HG03439 (cell line): ENCODE results near the gene AREL1.

Experiments
- ATAC-seq: cut with Tn5 transposase; IDR thresholded peaks from one replicate; pipeline ENCODE4 v1.9.1; 2021; ENCODE audit warnings: mild to moderate bottlenecking, moderate library complexity; ENCODE audit not compliant: unreplicated experiment

Gene AREL1

DNA sequence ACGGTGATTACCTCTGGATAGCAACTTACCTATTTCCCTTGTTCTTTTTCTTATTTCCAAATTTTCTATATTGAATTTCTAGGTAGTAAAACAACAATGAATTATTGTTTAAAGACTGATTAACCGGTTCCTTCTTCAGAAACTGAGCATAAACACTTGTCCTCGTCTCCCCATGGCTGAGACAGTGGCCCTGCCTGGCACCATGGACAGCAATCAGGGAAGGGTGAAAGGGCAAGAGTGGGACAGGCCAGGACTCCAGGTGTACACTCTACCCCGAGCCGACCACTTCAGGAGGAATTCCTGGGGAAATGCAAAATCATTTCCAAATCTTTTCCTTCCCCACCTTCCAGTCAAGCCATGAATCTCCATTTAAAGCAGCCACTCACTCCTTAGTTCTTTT, 52.0 kb downstream of the AREL1 start:
- ATAC-seq, result no peak

DNA sequence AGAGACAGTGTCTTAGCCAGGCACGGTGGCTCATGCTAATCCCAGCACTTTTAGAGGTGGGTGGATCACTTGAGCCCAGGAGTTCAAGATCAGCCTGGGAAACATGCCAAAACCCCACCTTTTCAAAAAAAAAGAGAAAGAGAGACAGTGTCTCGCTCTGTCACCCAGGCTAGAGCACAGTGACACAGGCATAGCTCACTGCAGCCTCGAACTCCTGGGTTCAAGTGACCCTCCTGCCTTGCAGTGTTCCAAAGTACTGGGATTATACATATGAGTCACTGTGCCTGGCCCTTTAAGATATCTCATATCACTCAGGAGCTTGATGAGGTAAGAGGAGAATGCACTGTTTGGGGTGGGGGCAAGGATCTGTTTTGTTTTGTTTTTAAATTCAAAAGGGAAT, 52.7 kb downstream of the AREL1 start:
- no peak for ATAC-seq

DNA sequence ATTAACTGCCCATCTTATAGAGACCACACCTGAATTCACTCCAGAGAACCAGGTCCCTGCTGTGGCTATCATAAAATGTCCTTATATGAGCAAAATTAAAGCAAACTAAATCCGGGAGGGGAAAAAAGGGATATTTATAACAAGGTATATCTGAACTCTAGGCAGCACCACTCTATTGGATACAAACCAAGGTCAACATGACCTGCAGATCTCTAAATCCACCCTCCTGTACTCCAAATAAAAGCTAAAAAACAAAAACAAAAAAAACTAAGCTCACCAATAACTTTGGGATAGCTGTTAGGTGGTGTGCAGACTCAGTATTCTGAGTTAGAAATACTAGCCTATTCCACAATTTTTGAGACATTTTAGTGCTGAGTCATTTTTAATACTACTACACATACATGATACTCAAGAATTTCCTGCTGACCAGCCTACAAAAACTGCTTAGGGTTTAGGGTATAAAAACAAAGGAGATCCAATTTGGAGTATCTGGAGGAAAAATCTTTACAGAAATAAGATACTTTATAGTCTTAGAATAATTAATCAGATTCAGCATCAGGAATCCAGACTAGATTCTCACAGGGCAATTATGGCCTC, 54.2 kb downstream of the AREL1 start:
- no peak for ATAC-seq

DNA sequence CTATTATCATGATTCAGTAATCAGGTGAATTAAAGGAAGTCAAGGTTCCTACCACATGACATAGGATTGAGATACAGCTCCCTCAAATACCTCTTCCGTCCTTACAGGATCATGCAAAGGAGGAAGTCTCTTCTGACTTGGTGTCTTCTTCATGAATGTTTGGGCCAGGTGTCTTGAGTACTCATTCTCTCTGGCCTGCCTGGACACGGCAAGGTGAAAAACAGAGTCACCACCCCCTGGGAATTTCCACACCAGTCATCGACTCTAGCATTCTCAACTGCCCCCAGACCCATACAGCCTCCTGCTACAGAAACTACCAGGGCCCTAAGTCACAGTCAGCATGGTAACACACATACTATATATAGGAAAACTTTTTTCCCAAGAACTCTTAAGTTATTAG, 55.9 kb downstream of the AREL1 start:
- no peak for ATAC-seq

DNA sequence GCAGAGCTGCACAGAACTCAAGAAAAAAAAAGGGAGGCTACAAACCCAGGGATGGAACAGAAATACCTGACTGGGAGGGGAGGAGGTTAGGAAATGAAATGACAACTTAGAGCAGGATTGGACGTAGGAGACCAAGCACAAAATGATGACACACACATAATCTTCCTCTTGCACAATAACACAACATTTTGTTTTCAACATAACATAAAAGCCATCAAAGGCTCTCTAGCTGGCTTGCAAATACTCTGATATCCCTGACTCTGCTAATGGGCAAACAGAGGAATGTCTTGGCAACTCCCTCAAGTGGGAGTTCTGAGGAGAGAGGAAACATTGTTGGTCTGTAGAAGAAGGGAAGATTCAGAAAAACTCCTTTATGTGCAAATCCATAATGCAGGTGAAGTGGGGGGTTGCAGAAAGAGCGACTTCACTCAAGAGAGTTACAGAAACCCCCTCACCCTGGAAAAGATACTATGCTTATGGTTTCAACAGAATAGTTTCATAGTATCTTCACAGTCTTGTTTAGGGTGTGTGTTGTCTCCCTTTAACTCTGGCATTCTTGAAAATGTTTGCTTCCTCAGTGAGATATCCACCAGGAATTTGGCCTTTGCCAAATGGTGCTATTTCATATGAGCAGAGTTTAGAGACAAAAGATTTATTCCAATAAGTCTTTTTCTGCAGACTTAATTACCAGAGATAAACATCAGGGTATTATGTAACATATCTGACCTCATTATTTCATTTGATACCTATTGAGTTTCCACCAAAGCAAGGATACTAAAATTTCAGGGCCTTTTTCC, 57.1 kb downstream of the AREL1 start:
- ATAC-seq, result no peak

DNA sequence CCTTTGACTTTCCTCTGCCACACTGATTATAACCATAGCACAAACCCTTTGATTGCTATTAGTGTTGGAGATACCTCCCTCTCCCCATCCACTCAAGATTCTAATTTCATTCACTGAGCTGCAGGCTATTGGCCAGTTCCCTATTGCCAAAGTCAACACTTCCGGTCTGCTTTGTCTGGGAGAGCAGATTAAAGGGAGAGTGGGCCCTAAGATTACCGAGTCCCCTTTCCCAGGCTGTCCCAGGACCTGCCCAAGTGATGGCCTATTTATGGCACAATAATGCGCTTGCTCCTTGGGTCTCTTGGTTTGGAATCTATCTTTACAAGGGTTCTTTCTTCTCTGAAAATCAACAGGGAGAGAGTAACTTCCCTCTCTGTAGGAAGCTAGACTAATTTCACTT, 57.9 kb downstream of the AREL1 start:
- no peak for ATAC-seq

DNA sequence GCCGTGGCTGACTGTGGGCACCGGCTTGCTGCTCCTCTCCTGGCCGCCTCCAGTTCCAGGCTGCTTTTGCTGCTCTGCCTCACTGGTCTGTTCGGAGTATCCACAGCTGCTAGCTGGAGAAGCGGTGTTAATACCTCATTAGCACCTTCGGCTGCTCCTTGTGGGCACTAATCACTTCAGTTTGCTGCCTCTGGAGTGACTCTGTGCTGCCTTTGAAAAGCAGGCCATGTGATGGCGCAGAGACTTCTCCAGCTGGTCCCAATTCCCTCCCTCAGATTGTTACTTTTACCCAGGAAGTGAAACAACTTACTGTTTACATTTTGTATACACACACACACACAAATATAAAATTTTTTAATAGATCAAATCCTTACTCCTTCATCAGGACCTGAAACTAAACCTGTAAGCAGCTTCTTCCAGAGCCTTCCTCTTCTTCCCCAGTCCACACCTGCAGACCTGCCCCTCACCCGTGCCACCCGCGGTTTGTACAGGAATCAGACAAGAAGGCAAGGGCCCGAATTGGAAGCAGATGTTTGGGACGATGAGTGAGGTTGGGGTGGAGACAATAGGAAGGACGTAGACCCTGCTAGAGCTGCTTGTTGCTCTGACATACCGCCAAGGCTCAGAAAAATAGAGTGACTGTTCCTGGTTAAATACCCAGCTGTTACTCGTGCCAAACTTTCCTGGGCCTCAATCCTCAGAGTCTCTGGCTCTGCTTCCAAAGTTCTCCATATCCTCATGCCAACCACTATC, 59.3 kb downstream of the AREL1 start:
- no peak for ATAC-seq

DNA sequence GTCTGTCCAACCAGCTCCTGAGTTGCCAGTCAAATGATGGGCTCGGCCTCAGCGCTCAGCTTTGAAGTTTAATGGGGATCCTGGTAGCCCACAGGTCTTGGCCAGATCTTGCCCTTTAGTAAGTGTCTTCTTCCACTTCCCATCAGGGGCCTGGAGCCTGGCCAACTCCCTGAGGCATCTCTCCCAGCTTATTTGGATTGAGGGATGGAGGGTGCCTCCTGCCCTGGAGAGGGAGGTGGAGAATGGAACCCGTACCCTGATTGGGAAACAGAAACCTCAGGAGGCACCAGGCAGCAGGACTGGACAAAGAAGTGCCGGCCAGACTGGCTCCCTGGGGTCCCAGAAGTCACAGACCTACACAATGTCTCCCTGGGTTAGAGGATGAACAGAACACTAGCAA, 60.3 kb downstream of the AREL1 start:
- ATAC-seq, result no peak

DNA sequence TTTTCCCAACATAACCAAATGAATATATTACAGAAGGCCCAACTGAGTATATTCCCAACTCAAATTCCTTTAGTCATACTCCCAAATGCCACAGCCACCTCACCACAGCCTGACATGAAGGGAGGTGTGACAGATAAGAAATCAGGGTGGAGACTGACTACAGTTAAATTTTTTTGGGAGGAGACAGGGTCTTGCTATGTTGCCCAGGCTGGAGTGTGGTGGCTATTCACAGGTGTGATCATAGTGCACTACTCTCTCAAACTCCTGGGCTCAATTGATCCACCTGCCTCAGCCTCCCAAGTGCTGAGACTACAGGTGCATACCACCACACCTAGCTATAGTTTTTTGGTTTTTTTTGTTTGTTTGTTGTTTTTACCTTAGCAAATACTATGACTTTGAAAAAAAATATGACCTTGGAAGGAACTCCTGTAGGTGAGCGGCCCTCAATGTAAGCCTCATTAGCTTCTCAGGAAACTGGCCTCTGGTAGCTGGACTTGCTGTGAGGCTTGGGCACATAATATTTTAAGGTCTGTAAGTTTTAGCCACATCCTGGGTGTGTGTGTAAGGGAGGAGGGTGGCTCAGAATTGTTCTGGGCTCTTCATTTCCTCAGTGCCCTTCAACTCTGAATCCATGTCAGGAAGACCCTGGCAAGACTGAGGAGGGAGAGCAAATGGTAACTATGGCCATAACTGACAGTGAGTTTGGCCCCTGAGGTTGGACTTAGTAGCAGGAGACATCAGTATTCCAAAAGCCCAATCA, 61.8 kb downstream of the AREL1 start:
- ATAC-seq, result no peak

DNA sequence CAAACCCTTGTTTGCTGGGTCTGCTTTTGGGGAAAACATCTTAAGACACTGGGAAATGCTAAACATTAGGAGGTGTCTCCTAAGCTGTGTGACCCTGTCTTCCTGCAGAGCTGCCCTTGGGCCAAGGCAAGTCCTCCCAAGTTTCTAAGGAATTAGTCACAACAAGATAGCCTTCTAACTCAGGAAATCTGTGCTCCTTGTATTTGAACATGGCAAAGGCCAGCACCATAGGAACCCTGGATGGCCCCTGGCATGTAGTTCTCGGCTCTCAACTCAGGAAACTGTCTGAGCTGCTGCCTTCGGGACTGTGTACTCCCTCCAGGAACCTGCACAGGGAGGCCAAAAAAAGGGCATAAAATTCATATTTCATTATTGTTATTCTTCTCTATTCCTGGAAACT, 63.2 kb downstream of the AREL1 start:
- no peak for ATAC-seq

DNA sequence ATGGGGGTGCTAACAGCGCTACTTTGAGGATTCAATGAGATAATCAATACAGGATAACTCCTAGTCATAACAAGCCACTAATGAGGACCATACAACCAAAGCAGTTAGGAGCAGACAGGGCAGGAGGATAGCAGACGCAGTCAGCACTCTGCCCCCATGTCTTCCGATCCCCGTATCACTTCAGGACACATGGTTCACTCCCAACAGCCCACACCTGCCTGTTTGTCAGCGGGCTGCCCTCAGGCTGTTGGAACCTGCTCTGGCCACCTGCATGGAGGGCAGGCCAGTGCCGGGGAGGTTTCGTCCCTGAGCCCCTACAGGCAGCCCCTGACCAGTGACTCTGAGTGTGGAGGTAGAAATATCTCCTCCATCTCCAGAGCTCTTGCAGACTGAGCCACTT, 63.7 kb downstream of the AREL1 start:
- no peak for ATAC-seq

DNA sequence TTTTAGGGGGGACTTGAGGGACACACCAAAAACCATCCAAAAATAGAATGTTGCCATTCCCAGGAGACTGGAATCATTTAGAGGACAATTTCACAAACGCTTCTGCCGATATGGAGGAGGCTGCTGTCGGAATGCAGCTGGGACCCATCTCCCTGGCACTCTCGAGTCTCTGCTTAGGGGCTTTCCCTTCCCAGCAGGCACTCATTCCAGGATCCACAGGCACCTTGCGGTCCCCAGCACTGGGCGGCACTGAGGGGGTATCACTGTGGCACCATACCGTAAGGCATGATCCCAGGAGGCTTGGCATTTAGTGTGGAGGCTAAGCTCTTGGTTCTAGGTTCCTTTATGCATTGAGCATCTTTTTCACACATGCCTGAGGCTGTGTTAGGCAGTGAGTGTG, 64.3 kb downstream of the AREL1 start:
- no peak for ATAC-seq

DNA sequence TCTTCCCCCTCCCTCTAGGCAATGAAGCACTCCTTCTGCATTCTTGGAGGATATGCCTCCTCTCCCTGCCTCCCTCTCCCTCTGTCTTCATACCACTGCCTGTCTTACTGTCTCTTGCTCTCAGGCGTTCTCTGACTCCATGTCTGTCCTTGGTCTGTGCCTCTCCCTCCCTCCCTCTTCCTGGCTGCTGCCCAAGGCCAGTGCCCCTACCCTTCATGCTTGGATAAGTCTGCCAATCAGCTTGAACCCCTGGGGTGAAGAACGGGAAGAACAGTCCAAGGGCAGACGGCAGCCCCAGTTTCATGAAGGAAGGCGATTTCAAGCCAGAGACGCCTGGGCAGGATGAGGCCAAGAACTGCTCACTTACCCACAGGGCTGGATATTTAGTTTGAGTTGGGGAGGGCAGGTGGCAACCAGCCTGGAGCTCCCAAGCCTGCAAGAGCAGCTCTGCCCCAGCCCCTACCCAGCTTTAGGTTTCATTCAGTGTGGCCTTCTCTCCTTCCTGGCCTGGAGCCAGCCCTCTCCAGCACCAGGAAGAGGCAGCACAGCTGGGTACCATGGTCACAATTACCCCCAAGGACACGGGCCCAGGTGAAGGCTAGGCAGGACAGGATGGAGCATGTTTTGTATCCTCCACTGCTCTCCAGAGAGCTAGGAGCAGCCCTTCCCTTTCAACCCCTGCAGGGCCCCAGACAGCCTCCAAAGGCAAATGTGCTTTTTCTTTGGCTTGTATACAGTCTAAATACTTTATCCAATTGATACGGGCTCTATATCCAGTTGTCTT, 65.0 kb downstream of the AREL1 start:
- no peak for ATAC-seq

DNA sequence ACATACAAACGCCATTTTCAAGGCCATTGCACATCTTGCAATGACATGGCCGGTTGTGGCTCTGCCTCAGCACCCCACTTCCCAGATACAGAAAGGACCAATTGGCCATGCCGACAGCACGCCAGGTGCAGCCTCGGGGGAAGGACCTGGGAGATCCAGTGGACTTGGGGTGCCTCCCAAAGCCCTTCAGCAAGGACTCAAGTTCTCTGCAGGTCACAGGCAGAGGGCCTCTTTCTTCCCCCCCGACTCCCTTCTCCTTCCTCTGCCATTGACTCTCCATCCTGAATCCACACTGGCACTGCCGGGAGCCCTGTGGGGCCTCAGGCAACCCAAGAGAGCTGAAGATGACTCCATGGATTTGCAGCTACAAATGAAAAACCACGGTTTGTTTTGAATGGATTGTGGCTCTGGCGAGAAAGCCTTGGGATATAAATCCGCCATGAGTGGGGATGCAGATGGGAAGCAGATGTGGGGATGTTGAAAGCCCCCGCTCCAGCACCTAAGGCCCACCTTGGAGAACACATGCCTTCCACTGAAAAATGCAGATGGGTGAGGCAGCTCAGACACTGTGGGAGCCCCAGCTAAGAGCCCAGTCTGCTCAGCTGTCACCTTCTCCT, 65.7 kb downstream of the AREL1 start:
- ATAC-seq, result no peak

DNA sequence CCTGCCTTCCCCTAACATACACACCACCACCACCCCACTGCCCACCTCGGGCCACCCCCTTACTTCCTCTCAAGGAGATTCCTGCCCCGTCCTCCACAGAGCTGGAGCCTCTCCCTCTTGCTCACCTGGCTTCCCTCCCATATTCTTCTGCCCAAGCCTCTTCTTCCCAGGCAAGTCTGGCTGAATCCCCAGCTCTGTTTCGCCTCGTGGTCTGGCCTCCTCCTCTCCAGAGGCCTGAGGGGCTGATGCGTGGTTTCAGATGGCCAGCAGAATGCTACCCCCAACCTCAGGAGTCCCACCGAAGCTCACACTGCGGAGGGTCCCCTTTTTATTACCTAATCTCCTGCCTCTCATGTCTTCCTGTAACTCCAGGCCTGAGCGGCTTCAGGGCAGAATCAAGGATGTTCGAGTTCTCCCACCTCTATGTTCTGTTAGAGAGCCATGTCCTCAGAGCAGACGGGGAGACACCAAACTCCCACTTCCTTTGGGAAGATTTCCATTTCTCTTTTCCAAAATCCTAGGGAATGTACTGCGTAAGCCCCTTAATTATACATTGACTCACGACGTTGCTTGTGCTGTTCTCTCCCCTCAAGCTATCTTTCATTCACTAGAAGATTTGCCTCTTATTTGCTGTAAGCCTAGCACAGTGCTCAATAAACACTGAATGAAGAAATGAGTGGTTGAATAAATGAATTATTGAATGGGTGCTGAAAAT, 67.0 kb downstream of the AREL1 start:
- ATAC-seq, result no peak

DNA sequence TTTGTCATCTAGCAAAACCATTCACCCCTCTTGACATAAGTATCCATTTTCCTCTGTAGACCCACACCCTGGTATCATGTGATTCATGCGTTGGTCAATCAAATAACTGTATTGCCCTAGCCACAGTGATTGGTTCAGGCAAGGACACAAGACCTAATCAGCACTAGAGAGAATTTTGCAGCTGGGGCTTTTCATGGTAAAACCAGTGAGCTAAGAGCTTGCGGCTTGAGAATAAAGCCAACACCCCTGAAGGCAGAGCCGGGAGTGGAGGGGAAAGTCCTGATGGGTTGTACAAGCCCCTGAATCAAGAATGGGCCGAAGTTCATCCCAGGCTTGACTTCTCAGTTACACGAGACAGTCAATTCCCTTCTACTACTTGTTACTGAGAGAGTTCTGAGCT, 67.6 kb downstream of the AREL1 start:
- no peak for ATAC-seq

DNA sequence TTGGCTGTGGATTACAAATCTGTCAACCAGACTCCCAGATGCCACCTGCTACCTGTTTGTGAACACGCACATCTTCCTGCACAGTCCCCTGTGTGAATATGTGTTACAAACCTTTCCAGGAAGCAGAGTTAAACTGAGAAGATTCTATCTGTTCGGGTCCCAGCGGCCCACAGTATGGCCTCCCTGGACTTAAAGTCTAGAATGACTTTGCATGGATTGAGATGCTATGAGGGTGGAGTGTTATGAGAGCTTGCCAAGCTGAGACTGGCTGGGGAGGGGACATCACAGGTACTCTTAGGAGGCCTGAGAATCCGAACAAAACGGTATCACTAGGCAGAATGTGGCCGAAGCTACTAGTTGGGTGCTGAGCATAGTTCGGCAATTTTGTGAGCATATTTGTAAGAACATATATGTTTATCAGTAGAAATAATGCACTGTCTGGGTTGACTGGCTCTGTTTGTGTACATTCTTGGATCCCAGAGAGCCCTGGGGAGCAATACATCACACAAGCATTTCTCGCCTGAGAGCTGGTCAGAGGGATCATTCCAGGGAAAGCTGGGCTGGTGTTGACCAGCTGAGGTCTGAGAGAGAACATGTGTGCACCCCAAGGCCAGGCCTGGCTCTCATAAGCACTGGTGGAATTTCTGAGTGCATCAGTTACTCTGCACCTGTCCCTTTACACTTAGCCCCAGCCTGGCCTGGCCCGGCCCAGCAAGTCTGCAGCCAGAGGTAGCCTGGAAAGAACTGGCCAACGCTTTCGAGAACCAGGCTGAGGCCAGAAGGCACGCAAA, 71.1 kb downstream of the AREL1 start:
- ATAC-seq, result no peak

DNA sequence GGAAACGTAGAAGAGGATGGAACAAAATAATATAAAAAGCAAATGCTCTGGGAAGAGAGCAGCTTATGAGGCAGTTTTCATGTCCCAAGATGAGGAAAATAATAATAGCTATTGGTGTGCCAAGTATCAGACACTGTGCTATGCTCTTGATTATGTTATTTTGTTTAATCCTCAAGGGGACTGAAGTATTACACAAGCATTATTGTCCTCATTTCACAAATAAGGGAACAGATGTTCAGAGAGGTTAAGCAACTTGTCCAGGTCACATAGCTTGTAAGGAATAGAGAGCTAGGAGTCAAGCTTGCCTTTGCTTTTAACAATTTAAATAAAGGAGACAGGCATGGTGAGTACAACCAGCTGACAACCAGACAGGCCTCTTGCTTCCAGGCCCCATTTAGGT, 73.9 kb downstream of the AREL1 start:
- no peak for ATAC-seq

DNA sequence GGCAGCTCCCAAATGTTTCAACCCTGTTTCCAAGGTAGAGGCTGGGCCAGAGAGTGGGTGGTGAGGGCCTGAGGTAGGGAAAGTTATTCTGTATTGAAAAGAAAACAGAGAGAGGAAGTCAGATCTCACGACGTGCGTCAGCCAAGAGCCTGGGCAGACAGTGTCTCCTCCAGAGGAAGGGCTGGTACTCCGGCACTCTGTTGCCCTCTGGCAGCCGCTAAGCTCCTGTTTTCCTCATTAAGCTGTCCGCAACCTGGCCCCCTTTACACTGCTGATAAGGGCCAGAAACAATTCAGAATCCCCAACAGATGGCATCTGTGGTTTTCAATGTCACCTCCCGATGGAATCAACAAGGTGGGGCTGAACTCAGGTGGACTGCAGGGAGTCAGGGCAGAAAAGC, 74.8 kb downstream of the AREL1 start:
- ATAC-seq, result no peak
